ENCODE data around the gene SREBF2. TPM values are rescaled to one million over a fixed set of nuclear protein-coding genes. Genes with fewer than 3 reads are reported as not detected.

The SREBF2 gene
- total and polyA plus RNA-seq, 9 of the 15 experiments (the other 6 are each of a cell fraction or from before 2014, with no cell fraction given) = 1.1 to 84.2 (median 26.9) TPM

DNA sequence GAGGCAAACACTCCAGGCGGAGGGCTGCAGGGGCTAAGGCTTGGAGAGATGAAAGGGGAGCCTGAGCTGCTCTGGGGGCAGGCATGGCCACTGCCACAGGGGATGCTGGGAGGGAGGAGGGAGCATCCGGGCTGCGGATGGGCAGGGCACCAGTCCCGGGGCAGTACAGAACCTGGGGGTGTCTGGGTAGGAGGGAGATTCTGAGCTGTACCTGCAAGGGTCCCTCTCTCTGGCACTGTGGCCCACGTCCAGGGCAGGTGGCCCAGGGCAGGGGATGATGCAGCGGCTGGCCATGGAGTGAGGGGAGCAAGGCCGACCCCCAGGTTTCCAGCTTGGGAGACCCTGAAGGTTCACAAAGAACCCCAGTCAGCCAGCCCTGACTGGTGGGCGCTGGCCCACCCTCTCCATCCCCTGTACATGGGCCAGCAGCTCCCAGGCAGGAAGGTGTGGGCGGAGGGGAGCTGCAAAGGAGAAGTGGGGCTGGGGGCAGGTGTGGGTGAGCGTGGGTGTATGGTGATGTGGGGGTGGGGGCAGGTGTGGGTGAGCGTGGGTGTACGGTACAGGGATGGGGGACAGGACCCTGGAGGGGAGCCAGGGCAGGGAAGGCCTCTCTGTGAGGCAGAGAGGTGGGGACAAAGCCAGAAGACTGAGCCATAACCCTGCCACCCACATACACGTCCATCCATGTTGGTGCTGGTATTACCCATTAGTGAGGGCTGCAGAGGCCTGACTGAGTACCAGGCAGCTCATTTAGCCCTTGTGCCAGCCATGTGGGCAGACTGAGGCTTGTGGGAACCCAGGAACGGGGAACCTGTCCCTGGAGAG lies 95.9 kb downstream of the SREBF2 start:
- BruUV-seq (replicated peaks) = no TSS peak

DNA sequence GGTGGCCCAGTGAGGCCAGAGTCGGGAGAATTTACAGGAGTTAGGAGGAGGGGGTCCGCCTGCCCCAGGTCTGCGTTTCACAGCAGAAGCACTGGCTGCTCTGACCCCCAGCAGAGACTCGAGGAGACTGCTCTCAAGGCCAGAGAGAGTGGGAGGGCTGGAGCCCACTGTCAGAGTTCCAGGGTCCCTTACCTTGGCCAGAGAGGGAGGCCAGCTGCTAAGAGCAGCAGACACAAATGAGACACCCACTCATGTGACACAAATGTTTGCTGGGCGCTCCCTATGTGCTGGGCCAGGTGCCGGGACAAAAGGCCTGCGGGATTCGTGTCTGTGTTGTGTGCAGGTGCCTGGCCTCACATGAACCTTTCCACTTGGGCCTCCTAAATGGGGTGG lies 96.5 kb downstream of the SREBF2 start:
- Histone ChIP-seq H3K79me2 (ENCODE audit: control insufficient read depth, insufficient read depth, low read length) (no peaks in the 10 kb centered on the region), H4K20me1 (replicated peaks; ENCODE audit: control insufficient read depth, insufficient read depth, low read length) (no peaks in the 10 kb centered on the region), H3K4me2 (ENCODE audit: insufficient read depth, low read length) (no peak overlapping the region), H3K9me1 (ENCODE audit: control insufficient read depth, insufficient read depth, low read length) (no peaks in the 10 kb centered on the region), H3K4me1 (replicated peaks in 1 of 2; ENCODE audit: control insufficient read depth in 2 of 2, insufficient read depth in 2 of 2, low read length in 2 of 2) (peaks cover 6 to 75% of the 10 kb centered on the region in 2 experiments; a peak in 4 of 5 replicates), H3K9ac (ENCODE audit: insufficient read depth in 1 of 2, low read depth in 2 of 2, low read length in 2 of 2) (peak overlapping the region in 1 of 2 experiments; percentile 64; a peak in 1 of 4 replicates), H3K27me3 (ENCODE audit: control insufficient read depth in 2 of 2, insufficient read depth in 2 of 2, low read length in 2 of 2) (no peaks in the 10 kb centered on the region), H2AFZ (ENCODE audit: low read depth, low read length) (no peak overlapping the region), H3K4me3 (no peak overlapping the region), H3K27ac (ENCODE audit: extremely low read depth, low read depth, low read length) (no peak overlapping the region), H3K36me3 (ENCODE audit: control insufficient read depth, insufficient read depth, low read length) (0 out of 3 replicates have a peak, but pooled peaks cover under 1% of the 10 kb centered on the region), H3K9me3 (replicated peaks; ENCODE audit: control insufficient read depth, insufficient read depth, low read depth, low read length) (no peaks in the 10 kb centered on the region)
- ATAC-seq = no peak
- ChIA-PET POLR2A (interaction anchor here (1.1 kb wide), 1 partner anchor 8 kb away, joined by 3 read pairs; no protein-coding TSS in a partner anchor), CTCF (ENCODE audit: low intra/inter-chr PET ratio) (no interaction called here)
- in situ Hi-C loops (cut with MboI) (no loop called here), intact Hi-C loops (cut with micrococcal nuclease) (no loop called here)
- no peak for FAIRE-seq
- no peak for DNase-seq (ENCODE audit: extremely low read depth in 1 of 4, low spot score in 3 of 4)
- WGBS (ENCODE audit: insufficient coverage, low coverage, missing lambda C conversion rate) = 56% methylated on average over 8 of the region's 8 CpGs
- no TSS peak for BruUV-seq (replicated peaks)
- TF ChIP-seq ZNF699 (CRISPR knock-in tag; IDR thresholded peaks at IDR 0.05; ENCODE audit: insufficient replicate concordance) (no peak), RBFOX2 (IDR thresholded peaks at IDR 0.05; ENCODE audit: low read depth, low read length) (0 out of 2 replicates have a peak, but pooled peaks have one; percentile 6)

More for the DNA sequence above, 95.9 kb downstream of the SREBF2 start:
- Histone ChIP-seq H3K4me3 (no peak overlapping the region), H3K9me3 (replicated peaks; ENCODE audit: control insufficient read depth, insufficient read depth, low read depth, low read length) (no peaks in the 10 kb centered on the region), H3K4me2 (ENCODE audit: insufficient read depth, low read length) (no peak overlapping the region), H3K9ac (ENCODE audit: insufficient read depth in 1 of 2, low read depth in 2 of 2, low read length in 2 of 2) (peak overlapping the region in 1 of 2 experiments; percentile 71; a peak in 1 of 4 replicates), H4K20me1 (replicated peaks; ENCODE audit: control insufficient read depth, insufficient read depth, low read length) (no peaks in the 10 kb centered on the region), H2AFZ (ENCODE audit: low read depth, low read length) (no peak overlapping the region), H3K27ac (ENCODE audit: extremely low read depth, low read depth, low read length) (no peak overlapping the region), H3K4me1 (replicated peaks in 1 of 2; ENCODE audit: control insufficient read depth in 2 of 2, insufficient read depth in 2 of 2, low read length in 2 of 2) (peaks cover 6 to 73% of the 10 kb centered on the region in 2 experiments; a peak in 4 of 5 replicates), H3K9me1 (ENCODE audit: control insufficient read depth, insufficient read depth, low read length) (no peaks in the 10 kb centered on the region), H3K36me3 (ENCODE audit: control insufficient read depth, insufficient read depth, low read length) (no peaks in the 10 kb centered on the region), H3K27me3 (ENCODE audit: control insufficient read depth in 2 of 2, insufficient read depth in 2 of 2, low read length in 2 of 2) (no peaks in the 10 kb centered on the region), H3K79me2 (ENCODE audit: control insufficient read depth, insufficient read depth, low read length) (no peaks in the 10 kb centered on the region)
- DNase-seq (ENCODE audit: extremely low read depth in 1 of 4, low spot score in 3 of 4) (no peak), ATAC-seq (no peak), FAIRE-seq (no peak)
- TF ChIP-seq RBM22 (IDR thresholded peaks at IDR 0.05; ENCODE audit: low read depth, low read length, poor library complexity, severe bottlenecking) (peak; percentile 21), RBFOX2 (IDR thresholded peaks at IDR 0.05; ENCODE audit: low read depth, low read length) (peak; percentile 4; the same call in 1 of the 2 replicates), POLR2G (IDR thresholded peaks at IDR 0.05; ENCODE audit: low read depth, low read length) (peak; percentile 68), BMI1 (IDR thresholded peaks at IDR 0.05; ENCODE audit: low read length) (no peak), EGR1 (conservative IDR thresholded peaks at IDR 0.05) (peak; percentile 92), TEAD4 (IDR thresholded peaks at IDR 0.05; ENCODE audit: low read length) (0 out of 2 replicates have a peak, but pooled peaks have one; percentile 16), TEAD4 (CRISPR knock-in tag; IDR thresholded peaks at IDR 0.05; ENCODE audit: borderline replicate concordance) (no peak), CSDE1 (IDR thresholded peaks at IDR 0.05) (no peak)
- WGBS (ENCODE audit: insufficient coverage, low coverage, missing lambda C conversion rate) = 79% methylated on average over 5 of the region's 14 CpGs
- CTCF ChIA-PET (ENCODE audit: low intra/inter-chr PET ratio) = no interaction called here
- in situ Hi-C loops (cut with MboI) = no loop called here
- POLR2A ChIA-PET = interaction anchor here (0.6 to 1.1 kb wide), 3 partner anchors 9 to 111 kb away, joined by 3 read pairs; no protein-coding TSS in a partner anchor
- intact Hi-C loops (cut with micrococcal nuclease) = no loop called here
